ENCODE measurements around the gene DNMT3B.

- TF ChIP-seq CTCF (IDR thresholded peaks at IDR 0.05; ENCODE audit: low read depth, low read length) (no peak), POLR2A (IDR thresholded peaks at IDR 0.05; ENCODE audit: extremely low read depth, insufficient read length) (no peak)
Observed at GRCh38 chr20:32849577-32849976, 87.4 kb downstream of the DNMT3B start.
